MM.1S (cell line): ENCODE results near the gene DPYSL5.

Experiments used
- CTCF ChIP-seq: fragments of 300-600 bp; sonication (generic); IDR thresholded peaks from 2 replicates; pipeline ENCODE4 v1.5.1; 2016; ENCODE audit warnings: antibody characterized with exemption, low read length, mixed read lengths
- EZH2phosphoT487 ChIP-seq: fragments of 300-600 bp; sonication (generic); IDR thresholded peaks from 2 replicates; pipeline ENCODE4 v1.6.1; 2018; ENCODE audit warnings: antibody characterized with exemption, low read length

- no peak for TF ChIP-seq CTCF
- TF ChIP-seq EZH2phosphoT487, result no peak
These were observed 2.1 kb downstream of the DPYSL5 start for GRCh38 chr2:26850000-26850431.
